Epithelial cell of proximal tubule (primary cell): ENCODE measurements around the gene GABRB2. TPM values are rescaled to one million over a fixed set of nuclear protein-coding genes. Genes with fewer than 3 reads are reported as not detected.

Experiments used
- DNase-seq: peaks from one replicate; pipeline ENCODE4 v3.0.0-alpha.2; 2011; ENCODE audit warnings: low read depth
- H3K4me3 ChIP-seq: 2 replicates; pipeline ENCODE4 v1.5.1; 2011; ENCODE audit warnings: low read depth, mild to moderate bottlenecking, low read length
- CTCF ChIP-seq: conservative IDR thresholded peaks from 2 replicates; pipeline ENCODE4 v1.5.1; 2012; ENCODE audit warnings: low read depth, mild to moderate bottlenecking, low read length
- total RNA-seq: library from RNA; depleted of rRNA; stranded (reverse); fragments of >200 nt; gene quantifications from 2 replicates; pipeline ENCODE4 v1.2.3, GENCODE V29; 2015

Gene GABRB2
- total RNA-seq, 1 donor from 2014 or later: not detected

DNA sequence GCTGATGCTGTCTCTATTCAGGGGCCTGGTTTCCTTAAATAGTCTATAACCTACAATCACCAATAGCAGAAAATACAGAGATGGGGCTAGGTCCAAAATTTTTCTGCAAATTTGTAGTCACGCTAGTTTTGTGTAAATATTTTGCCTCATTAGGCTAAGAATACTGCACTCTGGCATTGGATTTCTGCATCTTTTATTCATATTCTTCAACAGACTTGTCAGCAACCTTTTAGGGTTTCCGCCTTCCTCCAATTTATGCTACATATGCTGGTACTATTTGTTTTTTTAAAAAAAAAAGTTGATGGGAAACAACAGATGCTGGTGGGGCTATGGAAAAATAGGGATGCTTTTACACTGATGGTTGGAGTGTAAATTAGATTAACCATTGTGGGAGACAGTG is 202.3 kb downstream of the GABRB2 start:
- DNase-seq: no peak
- H3K4me3 ChIP-seq: no peak overlapping the region
- no peak for TF ChIP-seq CTCF

DNA sequence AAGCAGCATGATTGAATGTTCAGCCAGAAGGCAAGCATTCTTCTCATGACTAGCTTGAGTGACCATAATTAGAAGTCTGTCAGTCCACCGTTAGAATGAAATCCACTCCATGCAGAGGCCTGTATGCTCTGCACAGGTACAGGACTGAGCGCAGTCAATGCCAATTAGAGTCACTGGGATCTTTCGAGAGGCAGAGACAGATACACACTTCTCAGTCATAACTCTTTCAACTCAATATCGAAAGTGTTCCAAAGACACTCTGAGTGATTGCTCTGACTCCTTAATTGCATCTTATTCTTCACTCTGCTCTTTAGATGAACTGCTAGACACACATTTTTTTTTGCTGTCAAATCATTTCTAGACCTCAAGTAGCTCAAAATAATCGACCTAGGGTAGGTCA is 203.6 kb downstream of the GABRB2 start:
- no peak for DNase-seq
- H3K4me3 ChIP-seq: no peak overlapping the region
- TF ChIP-seq CTCF: no peak

GRCh38 chr5:161340012-161340411 is 206.5 kb downstream of the GABRB2 start:
- TF ChIP-seq CTCF: no peak
- DNase-seq: no peak
- H3K4me3 ChIP-seq: no peak overlapping the region

GRCh38 chr5:161333194-161333880 is 213.2 kb downstream of the GABRB2 start:
- no peak for TF ChIP-seq CTCF
- no peak for DNase-seq
- H3K4me3 ChIP-seq: no peak overlapping the region

DNA sequence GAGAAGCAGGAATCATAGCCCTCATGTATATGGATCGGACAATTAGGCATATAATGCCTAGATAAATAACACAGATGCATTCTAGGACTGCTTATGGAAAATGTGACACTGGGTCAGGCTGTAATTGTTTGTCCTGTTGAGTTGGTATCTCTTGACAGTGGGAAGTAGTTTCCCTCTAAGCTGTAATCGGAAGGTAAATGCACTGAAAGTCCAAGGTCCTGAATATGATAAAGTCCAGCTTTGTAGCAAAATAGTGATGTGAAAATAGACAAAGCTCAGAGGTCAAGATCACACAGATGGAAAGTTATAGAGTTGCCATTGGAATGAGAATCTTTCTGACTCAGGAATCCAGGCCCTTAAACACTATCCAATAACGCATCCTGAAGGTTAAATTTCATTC is 214.2 kb downstream of the GABRB2 start:
- no peak overlapping the region for H3K4me3 ChIP-seq
- no peak for DNase-seq
- no peak for TF ChIP-seq CTCF

GRCh38 chr5:161314033-161314432 is 232.5 kb downstream of the GABRB2 start:
- no peak overlapping the region for H3K4me3 ChIP-seq
- DNase-seq: no peak
- no peak for TF ChIP-seq CTCF

GRCh38 chr5:161312882-161313281 is 233.6 kb downstream of the GABRB2 start:
- DNase-seq: no peak
- no peak for TF ChIP-seq CTCF
- H3K4me3 ChIP-seq: no peak overlapping the region
